ENCODE results near the gene DSTYK. TPM values are rescaled to one million over a fixed set of nuclear protein-coding genes. Genes with fewer than 3 reads are reported as not detected.
"Not testable (repeated sequence)": the region's sequence is repeated elsewhere in the genome, so short reads cannot be mapped to it uniquely, and the experiment has no call there.

The DSTYK gene
- total RNA-seq, 2 donors from 2014 or later = 9.8 to 11.0 TPM

DNA sequence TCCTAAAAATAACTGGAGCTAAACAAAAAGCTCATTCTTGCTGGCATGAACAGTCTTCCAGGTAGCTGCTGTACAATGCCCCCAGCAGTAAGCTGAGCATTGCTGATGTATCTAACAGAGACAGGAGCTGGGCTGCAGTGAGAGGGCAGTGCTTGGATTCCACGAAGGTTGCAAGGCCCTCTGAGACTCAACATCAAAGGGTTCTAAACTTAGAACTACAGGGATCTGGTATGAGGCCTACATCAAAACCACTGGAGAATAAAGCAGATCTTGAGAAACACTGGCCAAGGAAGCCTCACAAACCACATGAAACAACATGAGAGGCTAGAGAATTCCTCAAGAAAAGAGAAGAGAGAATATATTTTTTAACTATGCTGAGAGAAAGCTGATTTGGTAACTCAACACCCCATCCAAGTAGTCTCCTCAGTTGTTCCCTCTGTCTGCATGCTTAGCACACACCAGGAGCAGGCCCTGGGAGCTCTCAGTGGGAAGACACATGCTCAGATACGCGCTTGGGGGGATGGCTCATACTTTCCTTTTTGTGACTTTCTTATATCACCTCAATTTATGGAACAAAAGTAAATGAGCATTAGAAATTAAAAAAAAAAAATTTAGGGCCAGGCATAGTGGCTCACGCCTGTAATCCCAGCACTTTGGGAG lies 27.7 kb downstream of the DSTYK start:
- H3K27me3 Mint-ChIP-seq (ENCODE audit: insufficient read depth) = no peaks in the 10 kb centered on the region
- TF ChIP-seq, protein P1, sequence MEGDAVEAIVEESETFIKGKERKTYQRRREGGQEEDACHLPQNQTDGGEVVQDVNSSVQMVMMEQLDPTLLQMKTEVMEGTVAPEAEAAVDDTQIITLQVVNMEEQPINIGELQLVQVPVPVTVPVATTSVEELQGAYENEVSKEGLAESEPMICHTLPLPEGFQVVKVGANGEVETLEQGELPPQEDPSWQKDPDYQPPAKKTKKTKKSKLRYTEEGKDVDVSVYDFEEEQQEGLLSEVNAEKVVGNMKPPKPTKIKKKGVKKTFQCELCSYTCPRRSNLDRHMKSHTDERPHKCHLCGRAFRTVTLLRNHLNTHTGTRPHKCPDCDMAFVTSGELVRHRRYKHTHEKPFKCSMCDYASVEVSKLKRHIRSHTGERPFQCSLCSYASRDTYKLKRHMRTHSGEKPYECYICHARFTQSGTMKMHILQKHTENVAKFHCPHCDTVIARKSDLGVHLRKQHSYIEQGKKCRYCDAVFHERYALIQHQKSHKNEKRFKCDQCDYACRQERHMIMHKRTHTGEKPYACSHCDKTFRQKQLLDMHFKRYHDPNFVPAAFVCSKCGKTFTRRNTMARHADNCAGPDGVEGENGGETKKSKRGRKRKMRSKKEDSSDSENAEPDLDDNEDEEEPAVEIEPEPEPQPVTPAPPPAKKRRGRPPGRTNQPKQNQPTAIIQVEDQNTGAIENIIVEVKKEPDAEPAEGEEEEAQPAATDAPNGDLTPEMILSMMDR (conservative IDR thresholded peaks at IDR 0.05) = no peak
- 67 to 78% methylated on average over 1 to 4 of the region's 4 CpGs for WGBS, 2 experiments (ENCODE audit: insufficient coverage in 1 of 2, insufficient read length in 1 of 2)
- H3K4me3 Mint-ChIP-seq = no peak overlapping the region
- H3K4me3 ChIP-seq (ENCODE audit: low read length) = no peak overlapping the region
- peak overlapping the region; percentile 10 for H3K27ac Mint-ChIP-seq
- no peaks in the 10 kb centered on the region for H3K9me3 Mint-ChIP-seq
- no peaks in the 10 kb centered on the region for H3K4me1 ChIP-seq (ENCODE audit: control insufficient read depth, insufficient read depth, low read length)
- H3K27ac ChIP-seq (ENCODE audit: low read depth, low read length) = no peak overlapping the region
- H3K27me3 ChIP-seq (ENCODE audit: control insufficient read depth, insufficient read depth, low read length, poor library complexity, severe bottlenecking) = no peaks in the 10 kb centered on the region
- peaks cover 11% of the 10 kb centered on the region for H3K4me1 Mint-ChIP-seq
- peaks cover 15% of the 10 kb centered on the region for H3K36me3 Mint-ChIP-seq (ENCODE audit: low read depth)
- DNase-seq = no peak
- peaks cover 15% of the 10 kb centered on the region for H3K36me3 ChIP-seq (ENCODE audit: control insufficient read depth, insufficient read depth, low read length)
- no peaks in the 10 kb centered on the region for H3K9me3 ChIP-seq (ENCODE audit: control insufficient read depth, low read length)
- H3K9ac ChIP-seq (ENCODE audit: extremely low read depth, low read length, poor library complexity, severe bottlenecking) = no peak overlapping the region

DNA sequence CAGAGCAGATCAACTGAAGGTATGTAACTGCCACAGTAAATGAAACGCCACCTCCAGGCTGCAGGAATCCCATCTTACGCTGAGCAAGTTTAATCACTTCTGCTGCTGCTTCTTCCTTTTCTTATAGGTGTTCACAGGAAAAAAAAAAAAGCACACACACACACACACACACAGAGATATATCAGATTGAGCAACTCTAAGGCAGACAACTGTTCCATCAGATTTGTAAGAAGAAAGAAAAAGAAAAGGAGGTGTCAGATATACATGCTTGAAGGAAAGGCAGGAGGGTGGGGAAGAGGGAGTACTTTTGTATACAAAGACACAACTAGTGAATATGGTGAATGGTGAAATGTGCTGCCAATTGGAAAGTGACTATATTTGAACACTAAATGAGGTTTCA lies 28.6 kb downstream of the DSTYK start:
- Histone ChIP-seq H3K27ac (ENCODE audit: low read depth, low read length) (no peak overlapping the region), H3K9ac (ENCODE audit: extremely low read depth, low read length, poor library complexity, severe bottlenecking) (no peak overlapping the region), H3K4me1 (ENCODE audit: control insufficient read depth, insufficient read depth, low read length) (no peaks in the 10 kb centered on the region), H3K27me3 (ENCODE audit: control insufficient read depth, insufficient read depth, low read length, poor library complexity, severe bottlenecking) (no peaks in the 10 kb centered on the region), H3K4me3 (ENCODE audit: low read length) (no peak overlapping the region), H3K9me3 (ENCODE audit: control insufficient read depth, low read length) (no peaks in the 10 kb centered on the region), H3K36me3 (ENCODE audit: control insufficient read depth, insufficient read depth, low read length) (peaks cover 16% of the 10 kb centered on the region)
- Mint-ChIP-seq H3K27me3 (ENCODE audit: insufficient read depth) (no peaks in the 10 kb centered on the region), H3K9me3 (no peaks in the 10 kb centered on the region), H3K4me3 (no peak overlapping the region), H3K27ac (no peak overlapping the region), H3K4me1 (peaks cover 11% of the 10 kb centered on the region), H3K36me3 (ENCODE audit: low read depth) (peaks cover 15% of the 10 kb centered on the region)
- no peak for DNase-seq
- TF ChIP-seq, protein P1 (conservative IDR thresholded peaks at IDR 0.05) = no peak
- 88 to 100% methylated on average over 1 to 2 of the region's 2 CpGs for WGBS, 2 experiments (ENCODE audit: insufficient coverage in 1 of 2, insufficient read length in 1 of 2)

DNA sequence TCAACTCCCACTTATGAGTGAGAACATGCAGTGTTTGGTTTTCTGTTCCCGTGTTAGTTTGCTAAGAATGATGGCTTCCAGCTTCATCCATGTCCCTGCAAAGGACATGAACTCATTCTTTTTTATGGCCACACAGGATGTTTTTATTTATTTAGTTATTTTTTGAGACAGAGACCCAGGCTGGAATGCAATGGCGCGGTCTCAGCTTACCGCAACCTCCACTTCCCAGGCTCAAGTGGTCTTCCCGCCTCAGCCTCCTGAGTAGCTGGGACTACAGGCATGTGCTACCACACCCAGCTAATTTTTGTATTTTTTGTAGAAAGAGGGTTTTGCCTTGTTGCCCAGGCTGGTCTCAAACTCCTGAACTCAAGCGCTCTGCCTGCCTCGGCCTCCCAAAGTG lies 31.2 kb downstream of the DSTYK start:
- peaks cover 15% of the 10 kb centered on the region for H3K36me3 ChIP-seq (ENCODE audit: control insufficient read depth, insufficient read depth, low read length)
- not testable (repeated sequence) for H3K4me1 ChIP-seq (ENCODE audit: control insufficient read depth, insufficient read depth, low read length); H3K9me3 ChIP-seq (ENCODE audit: control insufficient read depth, low read length); H3K4me1 Mint-ChIP-seq; H3K9ac ChIP-seq (ENCODE audit: extremely low read depth, low read length, poor library complexity, severe bottlenecking); H3K4me3 ChIP-seq (ENCODE audit: low read length); H3K27me3 Mint-ChIP-seq (ENCODE audit: insufficient read depth); H3K4me3 Mint-ChIP-seq; H3K27ac ChIP-seq (ENCODE audit: low read depth, low read length); H3K27ac Mint-ChIP-seq; DNase-seq; H3K9me3 Mint-ChIP-seq; H3K27me3 ChIP-seq (ENCODE audit: control insufficient read depth, insufficient read depth, low read length, poor library complexity, severe bottlenecking)
- H3K36me3 Mint-ChIP-seq (ENCODE audit: low read depth) = peaks cover 11% of the 10 kb centered on the region
- 94 to 97% methylated on average over 5 to 6 of the region's 7 CpGs for WGBS, 2 experiments (ENCODE audit: insufficient coverage in 1 of 2, insufficient read length in 1 of 2)

DNA sequence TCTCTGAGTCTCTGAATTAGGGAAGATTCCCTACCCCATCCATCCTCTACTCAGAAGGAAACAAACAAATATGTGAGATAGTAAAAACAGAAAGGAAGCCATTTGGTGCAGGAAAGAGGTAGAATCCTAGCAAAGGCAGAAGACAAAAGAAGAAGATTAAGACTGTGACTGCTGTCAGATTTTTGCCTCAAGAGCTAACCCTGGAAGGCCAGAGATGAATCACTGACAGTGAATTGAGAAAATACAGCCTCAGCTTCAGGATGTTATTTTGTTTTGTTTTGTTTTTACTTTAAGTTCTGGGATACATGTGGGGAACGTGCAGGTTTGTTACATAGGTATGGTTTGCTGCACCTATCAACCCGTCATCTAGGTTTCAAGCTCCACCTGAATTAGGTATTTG lies 31.7 kb downstream of the DSTYK start:
- TF ChIP-seq, protein P1 (conservative IDR thresholded peaks at IDR 0.05) = no peak
- Histone ChIP-seq H3K4me3 (ENCODE audit: low read length) (no peak overlapping the region), H3K36me3 (ENCODE audit: control insufficient read depth, insufficient read depth, low read length) (peaks cover 16% of the 10 kb centered on the region), H3K9ac (ENCODE audit: extremely low read depth, low read length, poor library complexity, severe bottlenecking) (no peak overlapping the region), H3K27ac (ENCODE audit: low read depth, low read length) (no peak overlapping the region), H3K27me3 (ENCODE audit: control insufficient read depth, insufficient read depth, low read length, poor library complexity, severe bottlenecking) (no peaks in the 10 kb centered on the region), H3K4me1 (ENCODE audit: control insufficient read depth, insufficient read depth, low read length) (no peaks in the 10 kb centered on the region), H3K9me3 (ENCODE audit: control insufficient read depth, low read length) (no peaks in the 10 kb centered on the region)
- no peaks in the 10 kb centered on the region for H3K9me3 Mint-ChIP-seq
- no peaks in the 10 kb centered on the region for H3K27me3 Mint-ChIP-seq (ENCODE audit: insufficient read depth)
- H3K4me1 Mint-ChIP-seq = peaks cover 9% of the 10 kb centered on the region
- no peak overlapping the region for H3K27ac Mint-ChIP-seq
- H3K36me3 Mint-ChIP-seq (ENCODE audit: low read depth) = peaks cover 10% of the 10 kb centered on the region
- DNase-seq = no peak
- WGBS, 2 experiments (ENCODE audit: insufficient coverage in 1 of 2, insufficient read length in 1 of 2) = 83% methylated on average over 2 of the region's 2 CpGs; no CpG with 5 or more reads in 1 of the 2 experiments
- no peak overlapping the region for H3K4me3 Mint-ChIP-seq

Data from endodermal cell (in vitro differentiated cells).